HEK293T (cell line): ENCODE results near the gene LKAAEAR1.

Experiments used
- CTCF ChIA-PET: fragments of 350-600 bp; formaldehyde crosslinking; extraction: SDS; loops from one replicate; lab custom pipeline; 2021; ENCODE audit warnings: antibody characterized with exemption, inconsistent platforms; lab: Yijun Ruan, JAX
- POLR2A ChIA-PET: fragments of 350-600 bp; formaldehyde crosslinking; extraction: SDS; loops from one replicate; lab custom pipeline; 2020; ENCODE audit warnings: antibody characterized with exemption, inconsistent platforms; lab: Yijun Ruan, JAX
- DNase-seq: peaks from one replicate; pipeline ENCODE4 v3.0.0; 2012; ENCODE audit warnings: mixed read lengths; ENCODE audit errors: extremely low spot score
- ARNT ChIP-seq: fragments of 450-650 bp; IDR thresholded peaks from 2 replicates; pipeline ENCODE4 v1.6.1; 2017; ENCODE audit warnings: mild to moderate bottlenecking
- BHLHE40 ChIP-seq: fragments of 450-650 bp; IDR thresholded peaks from 2 replicates; pipeline ENCODE4 v1.6.1; 2016; ENCODE audit warnings: mild to moderate bottlenecking, moderate library complexity, borderline replicate concordance
- CTBP1 ChIP-seq: fragments of 450-650 bp; IDR thresholded peaks from 2 replicates; pipeline ENCODE4 v1.6.1; 2016; ENCODE audit warnings: borderline replicate concordance
- ELF4 ChIP-seq: fragments of 450-650 bp; IDR thresholded peaks from 2 replicates; pipeline ENCODE4 v1.6.1; 2017; ENCODE audit warnings: antibody characterized with exemption
- FOXA1 ChIP-seq: fragments of 450-650 bp; IDR thresholded peaks from 2 replicates; pipeline ENCODE4 v1.6.1; 2016; ENCODE audit warnings: mild to moderate bottlenecking
- FOXK2 ChIP-seq: fragments of 450-650 bp; IDR thresholded peaks from 2 replicates; pipeline ENCODE4 v1.6.1; 2016; ENCODE audit warnings: mild to moderate bottlenecking
- FOXM1 ChIP-seq: fragments of 450-650 bp; IDR thresholded peaks from 2 replicates; pipeline ENCODE4 v1.6.1; 2017; ENCODE audit warnings: mild to moderate bottlenecking, borderline replicate concordance
- HDGF ChIP-seq: fragments of 450-650 bp; IDR thresholded peaks from 2 replicates; pipeline ENCODE4 v1.6.1; 2017; ENCODE audit warnings: antibody characterized with exemption, borderline replicate concordance
- L3MBTL2 ChIP-seq: fragments of 450-650 bp; conservative IDR thresholded peaks from 2 replicates; pipeline ENCODE4 v1.6.1; 2016; ENCODE audit warnings: mild to moderate bottlenecking
- LEF1 ChIP-seq: fragments of 450-650 bp; IDR thresholded peaks from 2 replicates; pipeline ENCODE4 v1.6.1; 2017; ENCODE audit warnings: mild to moderate bottlenecking, borderline replicate concordance
- NFRKB ChIP-seq: fragments of 450-650 bp; IDR thresholded peaks from 2 replicates; pipeline ENCODE4 v1.6.1; 2016; ENCODE audit warnings: mild to moderate bottlenecking, moderate library complexity
- PKNOX1 ChIP-seq: fragments of 450-650 bp; IDR thresholded peaks from 2 replicates; pipeline ENCODE4 v1.6.1; 2016
- SP1 ChIP-seq: fragments of 450-650 bp; IDR thresholded peaks from 2 replicates; pipeline ENCODE4 v1.6.1; 2017
- SUZ12 ChIP-seq: fragments of 450-650 bp; IDR thresholded peaks from 2 replicates; pipeline ENCODE4 v1.6.1; 2016; ENCODE audit warnings: mild to moderate bottlenecking
- TARDBP ChIP-seq: fragments of 450-650 bp; IDR thresholded peaks from 2 replicates; pipeline ENCODE4 v1.6.1; 2016
- ZNF384 ChIP-seq: fragments of 450-650 bp; IDR thresholded peaks from 2 replicates; pipeline ENCODE4 v1.6.1; 2016

The LKAAEAR1 gene

DNA sequence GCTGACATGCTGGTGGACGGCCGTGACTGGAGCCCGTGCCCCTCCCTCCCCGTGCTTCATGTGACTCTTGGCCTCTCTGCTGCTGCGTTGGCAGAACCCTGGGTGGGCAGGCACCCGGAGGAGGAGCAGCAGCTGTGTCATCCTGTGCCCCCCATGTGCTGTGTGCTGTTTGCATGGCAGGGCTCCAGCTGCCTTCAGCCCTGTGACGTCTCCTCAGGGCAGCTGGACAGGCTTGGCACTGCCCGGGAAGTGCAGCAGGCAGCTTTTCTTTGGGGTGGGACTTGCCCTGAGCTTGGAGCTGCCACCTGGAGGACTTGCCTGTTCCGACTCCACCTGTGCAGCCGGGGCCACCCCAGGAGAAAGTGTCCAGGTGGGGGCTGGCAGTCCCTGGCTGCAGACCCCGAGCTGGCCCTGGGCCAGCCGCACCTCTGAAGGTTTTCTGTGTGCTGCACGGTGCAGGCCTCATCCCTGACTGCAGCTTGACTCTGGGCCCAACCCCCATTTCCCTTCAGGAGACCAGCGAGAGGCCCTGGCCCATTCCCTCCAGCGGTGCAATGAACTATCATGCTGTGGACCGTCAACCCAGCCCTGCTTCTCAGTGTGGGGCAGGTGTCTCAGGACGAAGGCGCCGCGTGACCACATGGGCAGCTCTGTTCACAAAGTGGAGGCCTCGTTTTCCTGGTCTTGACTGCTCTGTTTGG is 15.0 kb upstream of the LKAAEAR1 start:
- no peak for DNase-seq
- TF ChIP-seq ELF4 (no peak), FOXM1 (no peak), CTBP1 (no peak), SUZ12 (no peak), ZNF384 (no peak), PKNOX1 (no peak), SP1 (no peak), FOXA1 (no peak), L3MBTL2 (no peak), ARNT (no peak), BHLHE40 (no peak), NFRKB (no peak), FOXK2 (no peak), LEF1 (no peak)
- ChIA-PET POLR2A (no interaction called here), CTCF (interaction anchor here (1.5 kb wide), 1 partner anchor 16 kb away, joined by 3 read pairs; no protein-coding TSS in a partner anchor)

GRCh38 chr20:64098471-64099013 is 14.3 kb upstream of the LKAAEAR1 start:
- CTCF ChIA-PET = no interaction called here
- POLR2A ChIA-PET = no interaction called here
- DNase-seq = no peak
- no peak for TF ChIP-seq ARNT
- no peak for TF ChIP-seq TARDBP
- no peak for TF ChIP-seq NFRKB
- TF ChIP-seq FOXA1 = no peak

DNA sequence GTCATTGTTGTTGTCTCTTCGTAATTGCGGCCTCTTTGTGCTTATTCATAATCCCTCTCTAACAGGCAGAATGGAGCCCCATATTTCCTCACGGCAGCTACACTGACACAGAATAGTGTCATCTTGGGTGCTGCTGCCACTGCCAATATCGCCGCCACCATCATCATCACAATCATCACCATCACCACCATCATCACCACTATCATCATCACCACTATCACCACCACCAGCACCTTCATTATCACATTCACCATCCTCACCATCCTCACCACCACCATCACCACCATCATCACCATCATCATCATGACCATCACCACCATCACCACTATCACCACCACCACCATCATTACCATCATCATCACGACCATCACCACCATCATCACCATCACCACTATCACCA is 12.3 kb upstream of the LKAAEAR1 start:
- ChIA-PET CTCF (no interaction called here), POLR2A (interaction anchor here (1.2 kb wide), 1 partner anchor 34 kb away, joined by 3 read pairs; the partner anchor contains the start of gene TCEA2)
- no peak for DNase-seq
- TF ChIP-seq FOXM1 = no peak
- no peak for TF ChIP-seq ARNT

- no peak for DNase-seq
- TF ChIP-seq PKNOX1 (no peak), HDGF (no peak), ZNF384 (no peak), L3MBTL2 (no peak), FOXK2 (no peak), NFRKB (no peak)
- ChIA-PET POLR2A (interaction anchor here (1.2 kb wide), 1 partner anchor 33 kb away, joined by 3 read pairs; the partner anchor contains the start of gene TCEA2), CTCF (no interaction called here)
These were observed 11.7 kb upstream of the LKAAEAR1 start for GRCh38 chr20:64095927-64096326.

- ChIA-PET CTCF (no interaction called here), POLR2A (interaction anchor here (1.2 kb wide), 1 partner anchor 33 kb away, joined by 3 read pairs; the partner anchor contains the start of gene TCEA2)
- peak; percentile 73 for TF ChIP-seq PKNOX1
- TF ChIP-seq FOXA1 = no peak
- TF ChIP-seq SP1 = no peak
- no peak for TF ChIP-seq SUZ12
- DNase-seq = no peak
These were observed 11.3 kb upstream of the LKAAEAR1 start for GRCh38 chr20:64095455-64095854.

- TF ChIP-seq NFRKB (no peak), FOXM1 (no peak), SP1 (no peak), FOXK2 (no peak), HDGF (no peak), BHLHE40 (no peak), ELF4 (no peak), ZNF384 (no peak), SUZ12 (no peak), CTBP1 (no peak), LEF1 (no peak)
- ChIA-PET POLR2A (interaction anchor here (0.5 to 0.7 kb wide), 2 partner anchors 30 to 182 kb away, joined by 3 read pairs; no protein-coding TSS in a partner anchor), CTCF (no interaction called here)
- no peak for DNase-seq
These were observed 8.9 kb upstream of the LKAAEAR1 start for GRCh38 chr20:64093013-64093503.
